ENCODE data around the gene SC5D.

SC5D gene, protein sequence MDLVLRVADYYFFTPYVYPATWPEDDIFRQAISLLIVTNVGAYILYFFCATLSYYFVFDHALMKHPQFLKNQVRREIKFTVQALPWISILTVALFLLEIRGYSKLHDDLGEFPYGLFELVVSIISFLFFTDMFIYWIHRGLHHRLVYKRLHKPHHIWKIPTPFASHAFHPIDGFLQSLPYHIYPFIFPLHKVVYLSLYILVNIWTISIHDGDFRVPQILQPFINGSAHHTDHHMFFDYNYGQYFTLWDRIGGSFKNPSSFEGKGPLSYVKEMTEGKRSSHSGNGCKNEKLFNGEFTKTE
- 16.4 to 50.2 (median 41.0) reads per million in 9 experiments for total RNA-seq

DNA sequence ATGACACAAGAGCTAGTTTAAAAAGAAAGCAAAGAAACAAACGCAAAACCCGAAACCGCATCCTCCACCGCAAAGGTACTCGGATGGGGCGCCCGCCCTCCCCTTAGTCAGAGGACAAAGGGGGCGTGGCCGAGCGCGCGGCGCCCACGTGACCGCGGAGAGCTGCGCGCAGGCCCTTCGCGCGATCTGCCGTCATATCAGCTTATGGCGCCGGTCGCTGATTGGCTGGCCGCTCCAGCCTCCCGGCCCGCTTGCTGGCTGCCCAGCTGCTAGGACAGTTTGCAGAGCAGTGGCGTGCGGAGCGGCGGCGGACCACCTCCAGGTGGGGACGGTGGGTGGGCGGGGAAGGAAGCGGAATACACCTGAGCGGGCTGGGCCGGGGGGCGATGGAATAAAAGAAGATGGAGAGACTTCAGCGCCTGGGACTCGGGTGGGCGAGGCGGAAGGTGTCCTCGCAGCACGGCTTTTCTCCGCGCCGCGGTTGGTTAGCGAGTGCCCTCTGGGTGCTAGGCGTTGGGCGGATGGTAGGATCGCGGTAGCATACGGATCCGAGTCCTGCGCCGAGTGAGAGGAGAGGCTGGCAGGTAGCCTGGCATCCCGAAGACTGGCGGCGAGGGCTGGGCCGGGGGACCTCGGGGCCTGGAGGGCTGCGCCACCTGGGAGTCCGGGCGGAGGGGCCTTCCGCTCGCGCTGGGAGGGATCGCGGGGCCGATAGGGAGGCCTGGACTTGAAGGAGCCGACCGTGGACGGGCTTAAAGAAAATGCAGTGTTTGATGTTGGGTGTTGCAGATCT lies at the start of gene SC5D:
TSS of gene SC5D (plus strand) at position 277 of the 793 bp plus-strand sequence. CDS start 10,605 bp downstream, outside the sequence.
- Mint-ChIP-seq H3K27ac (peak within 1 kb of the TSS; percentile 97 to 100), H3K4me3 (peak within 1 kb of the TSS; percentile 97 to 98), H3K9me3 (no peaks in the 10 kb centered on the region), H3K27me3 (peaks cover 0 to under 1% of the 10 kb centered on the region in 2 donors), H3K4me1 (ENCODE audit: low read depth in 2 of 2) (peaks cover 25 to 40% of the 10 kb centered on the region in 2 donors), H3K36me3 (ENCODE audit: insufficient read depth) (peaks cover 17% of the 10 kb centered on the region)
- peak; percentile 90 for ATAC-seq (replicated peaks)
- peak; percentile 93 to 94 (median 93) for DNase-seq

DNA sequence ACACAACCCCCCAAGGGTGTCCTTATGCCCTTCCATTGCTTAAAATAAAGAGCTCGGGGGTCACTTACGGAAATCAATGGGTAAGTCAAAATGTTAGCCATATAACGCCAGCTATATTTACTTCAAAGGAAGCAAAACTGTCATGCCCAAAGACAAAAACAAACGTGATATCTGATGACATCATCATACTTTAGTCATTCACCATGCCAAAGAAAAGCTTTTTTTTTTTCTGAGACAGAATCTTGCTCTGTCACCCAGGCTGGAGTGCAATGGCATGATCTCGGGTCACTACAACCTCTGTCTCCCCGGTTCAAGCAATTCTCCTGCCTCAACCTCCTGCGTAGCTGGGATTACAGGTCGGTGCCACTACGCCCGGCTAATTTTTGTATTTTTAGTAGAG lies 47.7 kb upstream of the SC5D start:
- peaks cover 0 to 4% of the 10 kb centered on the region in 2 donors for H3K4me1 Mint-ChIP-seq (ENCODE audit: low read depth in 2 of 2)
- H3K27me3 Mint-ChIP-seq = peaks cover 16 to 18% of the 10 kb centered on the region in 2 donors
- no peak overlapping the region for H3K27ac Mint-ChIP-seq
- ATAC-seq (replicated peaks) (no peak), DNase-seq (no peak)
- H3K9me3 Mint-ChIP-seq = no peaks in the 10 kb centered on the region
- H3K4me3 Mint-ChIP-seq = no peak overlapping the region
- no peaks in the 10 kb centered on the region for H3K36me3 Mint-ChIP-seq (ENCODE audit: insufficient read depth)

DNA sequence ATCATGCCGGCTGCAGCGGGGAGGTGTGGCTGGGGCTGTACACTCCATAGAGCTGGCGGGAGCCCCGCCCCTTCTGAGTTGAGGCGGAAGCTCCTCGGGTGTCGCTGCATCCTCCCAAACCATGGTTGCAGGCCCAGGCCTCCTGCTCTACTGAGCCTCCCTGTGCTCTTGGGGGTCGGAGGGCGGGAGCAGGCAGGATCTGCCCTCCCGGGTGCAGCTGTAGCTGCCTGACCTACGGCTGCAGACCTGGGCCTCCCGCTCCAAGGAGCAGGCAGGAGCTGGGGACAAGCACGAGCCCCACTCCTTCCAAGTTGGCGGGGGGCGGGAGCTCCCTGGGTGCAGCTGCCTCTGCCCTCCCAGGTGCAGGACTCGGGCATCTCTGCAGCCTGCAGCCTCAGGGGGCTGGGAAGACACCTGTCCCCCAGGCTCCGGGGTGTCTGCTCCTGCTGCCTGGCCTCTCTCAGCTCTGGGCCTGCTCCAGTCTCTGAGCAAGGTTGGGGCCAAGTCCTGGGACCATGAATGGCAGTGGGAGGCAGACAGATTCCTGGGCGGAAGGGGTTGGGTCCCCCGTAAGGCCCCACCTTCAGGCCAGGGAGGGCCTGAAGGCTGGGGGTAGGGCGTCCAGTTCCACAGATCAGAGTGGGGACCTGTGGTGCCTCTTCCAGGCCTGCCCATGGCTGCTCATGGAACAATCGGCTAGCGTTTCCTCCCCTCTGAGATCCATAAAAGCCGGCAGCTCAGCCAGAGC lies 46.4 kb upstream of the SC5D start:
- H3K27me3 Mint-ChIP-seq = peaks cover 7 to 8% of the 10 kb centered on the region in 2 donors
- H3K36me3 Mint-ChIP-seq (ENCODE audit: insufficient read depth) = no peaks in the 10 kb centered on the region
- no peak overlapping the region for H3K4me3 Mint-ChIP-seq
- H3K4me1 Mint-ChIP-seq (ENCODE audit: low read depth in 2 of 2) = peaks cover 0 to 4% of the 10 kb centered on the region in 2 donors
- no peak for DNase-seq
- ATAC-seq (replicated peaks) = no peak
- no peaks in the 10 kb centered on the region for H3K9me3 Mint-ChIP-seq
- H3K27ac Mint-ChIP-seq = no peak overlapping the region

DNA sequence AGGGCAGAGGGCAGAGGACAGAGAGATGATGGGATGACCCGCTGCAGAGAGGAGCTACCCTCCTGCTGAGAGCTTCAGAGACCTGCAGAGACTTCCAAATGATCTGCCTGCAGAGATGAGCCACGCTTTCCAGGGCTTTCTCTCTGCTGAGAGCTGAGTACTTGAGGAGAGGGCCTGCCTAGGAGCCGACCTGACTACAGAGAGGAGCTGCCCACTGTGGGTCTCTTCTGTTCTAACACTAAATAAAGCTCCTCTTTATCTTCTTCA lies 45.9 kb upstream of the SC5D start:
- peaks cover 7 to 8% of the 10 kb centered on the region in 2 donors for H3K27me3 Mint-ChIP-seq
- no peaks in the 10 kb centered on the region for H3K36me3 Mint-ChIP-seq (ENCODE audit: insufficient read depth)
- no peak overlapping the region for H3K27ac Mint-ChIP-seq
- ATAC-seq (replicated peaks) (no peak), DNase-seq (no peak)
- H3K4me3 Mint-ChIP-seq = no peak overlapping the region
- peaks cover 0 to 4% of the 10 kb centered on the region in 2 donors for H3K4me1 Mint-ChIP-seq (ENCODE audit: low read depth in 2 of 2)
- H3K9me3 Mint-ChIP-seq = no peaks in the 10 kb centered on the region

GRCh38 chr11:121248496-121248895 lies 44.1 kb upstream of the SC5D start:
- H3K36me3 Mint-ChIP-seq (ENCODE audit: insufficient read depth) = no peaks in the 10 kb centered on the region
- H3K4me1 Mint-ChIP-seq (ENCODE audit: low read depth in 2 of 2) = peaks cover 0 to 4% of the 10 kb centered on the region in 2 donors
- ATAC-seq (replicated peaks) (no peak), DNase-seq (no peak)
- H3K27ac Mint-ChIP-seq = no peak overlapping the region
- H3K9me3 Mint-ChIP-seq = no peaks in the 10 kb centered on the region
- H3K27me3 Mint-ChIP-seq = peaks cover 0 to 8% of the 10 kb centered on the region in 2 donors
- H3K4me3 Mint-ChIP-seq = no peak overlapping the region

DNA sequence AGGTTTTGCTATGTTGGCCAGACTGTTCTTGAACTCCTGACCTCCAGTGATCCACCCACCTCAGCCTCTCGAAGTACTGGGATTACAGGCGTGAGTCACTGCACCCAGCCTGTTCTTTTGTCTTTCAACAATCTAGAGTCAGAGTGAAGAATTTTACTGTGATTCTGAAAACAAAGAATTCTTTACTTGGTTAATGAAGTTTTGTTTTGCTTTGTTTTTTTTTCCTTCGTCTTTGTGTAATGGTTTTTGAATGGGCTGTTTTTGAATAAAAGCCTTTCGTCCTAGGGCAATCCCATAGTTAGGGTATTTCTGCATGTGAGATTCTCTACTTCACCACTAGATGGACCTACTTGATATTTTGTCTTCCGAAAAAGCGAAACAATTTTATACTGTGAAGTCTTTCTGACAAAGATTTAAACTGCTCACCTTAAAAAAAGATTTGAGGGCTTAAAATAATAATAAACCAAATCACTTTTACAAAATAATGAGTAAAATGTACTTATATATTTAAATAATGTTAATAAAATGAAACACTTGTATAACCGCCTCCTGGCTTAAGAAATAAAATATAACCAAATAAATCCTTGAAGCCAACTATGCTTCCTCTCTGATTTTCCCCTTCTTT lies 43.4 kb upstream of the SC5D start:
- Mint-ChIP-seq H3K4me3 (no peak overlapping the region), H3K36me3 (ENCODE audit: insufficient read depth) (no peaks in the 10 kb centered on the region), H3K9me3 (no peaks in the 10 kb centered on the region), H3K27ac (no peak overlapping the region), H3K27me3 (peaks cover 3 to 8% of the 10 kb centered on the region in 2 donors), H3K4me1 (ENCODE audit: low read depth in 2 of 2) (peaks cover 0 to 4% of the 10 kb centered on the region in 2 donors)
- peak; percentile 58 for ATAC-seq (replicated peaks)
- DNase-seq = no peak

GRCh38 chr11:121250843-121251242 lies 41.7 kb upstream of the SC5D start:
- Mint-ChIP-seq H3K27ac (no peak overlapping the region), H3K4me1 (ENCODE audit: low read depth in 2 of 2) (peaks cover 0 to 4% of the 10 kb centered on the region in 2 donors), H3K27me3 (peaks cover 7 to 8% of the 10 kb centered on the region in 2 donors), H3K36me3 (ENCODE audit: insufficient read depth) (no peaks in the 10 kb centered on the region), H3K4me3 (no peak overlapping the region), H3K9me3 (no peaks in the 10 kb centered on the region)
- DNase-seq (no peak), ATAC-seq (replicated peaks) (no peak)

DNA sequence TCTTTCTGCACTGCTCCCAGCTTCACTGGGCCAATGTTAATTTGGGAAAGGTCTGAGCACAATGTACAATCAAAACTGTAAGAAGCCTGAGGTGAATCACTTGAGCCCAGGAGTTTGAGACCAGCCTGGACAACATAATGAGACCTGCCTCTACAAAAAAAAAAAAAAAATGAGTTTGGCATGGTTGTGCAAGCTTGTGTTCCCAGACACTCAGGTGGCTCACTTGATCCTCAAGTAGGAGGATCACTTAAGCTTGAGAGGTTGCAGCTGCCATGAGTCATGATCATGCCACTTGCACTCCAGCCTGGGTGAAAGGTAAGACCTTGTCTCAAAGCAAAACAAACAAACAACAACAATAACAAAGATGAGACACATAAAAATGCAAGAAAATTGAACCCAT lies 38.6 kb upstream of the SC5D start:
- ATAC-seq (replicated peaks) = no peak
- no peak overlapping the region for H3K4me3 Mint-ChIP-seq
- no peaks in the 10 kb centered on the region for H3K36me3 Mint-ChIP-seq (ENCODE audit: insufficient read depth)
- no peak overlapping the region for H3K27ac Mint-ChIP-seq
- no peak for DNase-seq
- H3K27me3 Mint-ChIP-seq = peaks cover 0 to 7% of the 10 kb centered on the region in 2 donors
- H3K4me1 Mint-ChIP-seq (ENCODE audit: low read depth in 2 of 2) = peaks cover 0 to 4% of the 10 kb centered on the region in 2 donors
- H3K9me3 Mint-ChIP-seq = no peaks in the 10 kb centered on the region

GRCh38 chr11:121254756-121255155 lies 37.8 kb upstream of the SC5D start:
- Mint-ChIP-seq H3K27ac (no peak overlapping the region), H3K27me3 (peaks cover 0 to 7% of the 10 kb centered on the region in 2 donors), H3K4me3 (no peak overlapping the region), H3K4me1 (ENCODE audit: low read depth in 2 of 2) (no peaks in the 10 kb centered on the region), H3K36me3 (ENCODE audit: insufficient read depth) (no peaks in the 10 kb centered on the region), H3K9me3 (no peaks in the 10 kb centered on the region)
- DNase-seq = no peak
- ATAC-seq (replicated peaks) = no peak

DNA sequence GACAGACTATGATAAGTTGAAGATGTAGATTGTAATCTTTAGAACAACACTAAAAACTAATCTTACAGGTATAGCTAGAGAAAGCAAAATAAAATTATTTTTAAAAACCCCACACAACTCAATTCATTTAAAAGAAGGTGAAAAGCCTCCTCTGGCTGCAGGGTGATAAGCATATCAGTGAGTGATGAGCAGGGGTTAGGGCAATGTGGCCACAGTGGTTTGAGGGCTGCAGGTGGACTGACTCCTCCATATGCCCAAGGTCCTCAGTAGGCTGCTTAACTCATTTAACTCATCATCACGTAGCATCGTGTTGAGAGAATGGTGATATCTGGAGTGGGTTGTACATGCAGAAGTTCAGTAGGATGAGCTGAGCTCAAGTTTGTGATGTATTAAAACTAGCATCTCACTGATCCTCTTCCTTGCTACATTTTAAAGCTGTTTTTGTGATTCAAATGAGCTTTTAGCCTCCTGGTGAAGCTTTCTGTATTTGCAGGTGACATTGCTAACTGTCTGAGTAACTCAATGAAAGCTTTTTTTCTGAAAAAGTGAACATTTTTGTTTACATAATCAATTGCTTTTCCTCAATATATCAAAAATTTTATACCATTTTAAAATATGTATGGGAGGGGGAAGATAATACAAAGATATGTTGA lies 37.0 kb upstream of the SC5D start:
- no peaks in the 10 kb centered on the region for H3K9me3 Mint-ChIP-seq
- peaks cover 0 to 7% of the 10 kb centered on the region in 2 donors for H3K27me3 Mint-ChIP-seq
- no peak overlapping the region for H3K4me3 Mint-ChIP-seq
- no peaks in the 10 kb centered on the region for H3K4me1 Mint-ChIP-seq (ENCODE audit: low read depth in 2 of 2)
- no peak for DNase-seq
- ATAC-seq (replicated peaks) = no peak
- no peak overlapping the region for H3K27ac Mint-ChIP-seq
- no peaks in the 10 kb centered on the region for H3K36me3 Mint-ChIP-seq (ENCODE audit: insufficient read depth)

DNA sequence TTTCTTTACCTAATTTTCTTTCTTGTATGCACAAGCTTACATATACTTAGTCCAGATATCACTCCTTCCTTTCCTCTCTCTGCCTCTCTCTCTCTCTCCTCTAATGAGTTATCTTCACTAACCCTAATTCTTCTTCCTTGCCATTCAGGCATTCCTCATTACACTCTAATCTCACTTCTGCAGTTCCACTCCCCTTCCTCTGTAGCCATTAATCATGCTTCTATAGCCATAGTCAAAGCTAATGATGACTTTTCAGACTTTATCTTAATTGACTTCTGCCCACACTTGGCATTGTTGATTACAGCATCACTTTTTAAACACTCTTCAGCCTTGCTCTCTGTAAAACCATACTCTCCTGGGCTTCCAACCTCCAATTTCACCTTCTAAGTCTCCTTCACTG lies 35.3 kb upstream of the SC5D start:
- Mint-ChIP-seq H3K36me3 (ENCODE audit: insufficient read depth) (no peaks in the 10 kb centered on the region), H3K27ac (no peak overlapping the region), H3K9me3 (no peaks in the 10 kb centered on the region), H3K4me3 (no peak overlapping the region), H3K27me3 (peaks cover under 1 to 7% of the 10 kb centered on the region in 2 donors), H3K4me1 (ENCODE audit: low read depth in 2 of 2) (no peaks in the 10 kb centered on the region)
- ATAC-seq (replicated peaks) (no peak), DNase-seq (no peak)

- H3K9me3 Mint-ChIP-seq = peaks cover 0 to 2% of the 10 kb centered on the region in 2 donors
- no peak for DNase-seq
- no peak overlapping the region for H3K4me3 Mint-ChIP-seq
- H3K27me3 Mint-ChIP-seq = peaks cover 8 to 13% of the 10 kb centered on the region in 2 donors
- H3K4me1 Mint-ChIP-seq (ENCODE audit: low read depth in 2 of 2) = no peaks in the 10 kb centered on the region
- no peaks in the 10 kb centered on the region for H3K36me3 Mint-ChIP-seq (ENCODE audit: insufficient read depth)
- no peak overlapping the region for H3K27ac Mint-ChIP-seq
- ATAC-seq (replicated peaks) = no peak
Observed at GRCh38 chr11:121257976-121258375, 34.6 kb upstream of the SC5D start.

DNA sequence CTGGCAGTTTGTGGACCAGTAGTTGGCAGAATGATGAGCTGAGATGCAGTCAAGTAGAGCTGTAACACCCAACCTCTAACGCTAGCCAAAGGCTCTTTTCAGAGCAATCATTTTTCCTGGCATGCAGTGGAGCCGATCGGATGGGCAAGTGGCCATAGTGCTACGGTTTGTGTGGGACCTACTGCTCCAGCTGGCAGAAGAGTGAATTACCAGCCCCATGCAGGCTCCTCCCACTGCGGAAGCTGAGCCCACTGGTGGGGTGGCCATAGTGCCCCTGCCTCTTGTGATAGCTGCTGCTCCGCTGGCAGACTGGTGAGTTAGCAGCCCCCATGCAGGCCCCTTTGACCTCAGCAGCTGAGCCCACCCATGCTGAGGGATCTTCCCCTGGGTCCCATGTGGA lies 27.0 kb upstream of the SC5D start:
- Mint-ChIP-seq H3K9me3 (peaks cover 0 to 4% of the 10 kb centered on the region in 2 donors), H3K27ac (no peak overlapping the region), H3K4me3 (no peak overlapping the region), H3K36me3 (ENCODE audit: insufficient read depth) (no peaks in the 10 kb centered on the region), H3K4me1 (ENCODE audit: low read depth in 2 of 2) (peaks cover 0 to 4% of the 10 kb centered on the region in 2 donors), H3K27me3 (peaks cover 74 to 83% of the 10 kb centered on the region in 2 donors)
- ATAC-seq (replicated peaks) = no peak
- DNase-seq = no peak
